Peyer's patch (tissue), 4 donors: ENCODE data around the gene CYP2E1. TPM values are rescaled to one million over a fixed set of nuclear protein-coding genes. Genes with fewer than 3 reads are reported as not detected.
"Not testable (repeated sequence)": the region's sequence is repeated elsewhere in the genome, so short reads cannot be mapped to it uniquely, and the experiment has no call there.

Experiments
- DNase-seq, 3 donors: peaks; one replicate each; pipeline ENCODE4 v3.0.0-alpha.2; 2017 to 2019
- H3K27ac ChIP-seq, 4 donors: fragments of 200-600 bp; sonication (generic); one replicate each; pipeline ENCODE4 v1.5.1; 2016 to 2019
- H3K27me3 ChIP-seq, 2 donors: fragments of 200-600 bp; sonication (generic); one replicate each; pipeline ENCODE4 v1.5.1; 2019
- H3K36me3 ChIP-seq, 3 donors: fragments of 200-600 bp; sonication (generic); one replicate each; pipeline ENCODE4 v1.5.1; 2016 to 2019
- H3K4me1 ChIP-seq, 4 donors: fragments of 200-600 bp; sonication (generic); one replicate each; pipeline ENCODE4 v1.5.1; 2016 to 2019
- H3K4me3 ChIP-seq, 4 donors: fragments of 200-600 bp; sonication (generic); 1 replicate in 3 of 4; 2 replicates in 1 of 4; pipeline ENCODE4 v1.5.1; 2016 to 2019; ENCODE audit warnings: mild to moderate bottlenecking in 1 of 4
- H3K9me3 ChIP-seq, 4 donors: fragments of 200-600 bp; sonication (generic); one replicate each; pipeline ENCODE4 v1.5.1; 2016 to 2019; ENCODE audit warnings: mild to moderate bottlenecking in 1 of 4
- CTCF ChIP-seq, 6 experiments: fragments of 450-650 bp in 4 of 6; fragments of 200-600 bp in 2 of 6; sonication (generic) in 1 of 6; IDR thresholded peaks; one replicate each; pipeline ENCODE4 v1.5.1; 2017 to 2019; ENCODE audit warnings: antibody characterized with exemption in 6 of 6, mild to moderate bottlenecking in 3 of 6, moderate library complexity in 1 of 6
- POLR2A ChIP-seq, 2 donors: fragments of 450-650 bp; IDR thresholded peaks; one replicate each; pipeline ENCODE4 v1.5.1; 2017; ENCODE audit warnings: antibody characterized with exemption in 2 of 2, mild to moderate bottlenecking in 2 of 2, moderate library complexity in 2 of 2
- total RNA-seq, 4 donors: library from RNA; depleted of rRNA; stranded (reverse); fragments of >200 nt; gene quantifications; one replicate each; pipeline ENCODE4 v1.1.0, GENCODE V29; 2016

Gene CYP2E1
- total RNA-seq, 4 donors from 2014 or later: 2.3 to 13.2 (median 5.6) TPM; not detected in 1

- H3K36me3 ChIP-seq: no peaks in the 10 kb centered on the region
- H3K27ac ChIP-seq: no peak overlapping the region
- no peaks in the 10 kb centered on the region for H3K27me3 ChIP-seq
- no peaks in the 10 kb centered on the region for H3K9me3 ChIP-seq
- no peak overlapping the region for H3K4me3 ChIP-seq
- TF ChIP-seq POLR2A (IDR thresholded peaks at IDR 0.05) (no peak), CTCF (IDR thresholded peaks at IDR 0.05) (no peak)
- no peak for DNase-seq
- no peaks in the 10 kb centered on the region for H3K4me1 ChIP-seq
Observed at GRCh38 chr10:133511408-133511807, 15.8 kb upstream of the CYP2E1 start.

- TF ChIP-seq CTCF (IDR thresholded peaks at IDR 0.05) (no peak), POLR2A (IDR thresholded peaks at IDR 0.05) (no peak)
- Histone ChIP-seq H3K36me3 (no peaks in the 10 kb centered on the region), H3K9me3 (no peaks in the 10 kb centered on the region), H3K27ac (no peak overlapping the region), H3K4me3 (no peak overlapping the region), H3K4me1 (no peaks in the 10 kb centered on the region), H3K27me3 (no peaks in the 10 kb centered on the region)
- DNase-seq: no peak
Observed at GRCh38 chr10:133511907-133512528, 15.1 kb upstream of the CYP2E1 start.

GRCh38 chr10:133515471-133515870 is 11.7 kb upstream of the CYP2E1 start:
- no peak overlapping the region for H3K4me3 ChIP-seq
- no peaks in the 10 kb centered on the region for H3K9me3 ChIP-seq
- DNase-seq: no peak
- no peak for TF ChIP-seq CTCF (IDR thresholded peaks at IDR 0.05)
- TF ChIP-seq POLR2A (IDR thresholded peaks at IDR 0.05): no peak
- no peaks in the 10 kb centered on the region for H3K36me3 ChIP-seq
- no peak overlapping the region for H3K27ac ChIP-seq
- H3K4me1 ChIP-seq: peaks cover 0 to 9% (median 0%) of the 10 kb centered on the region in 4 donors
- H3K27me3 ChIP-seq: no peaks in the 10 kb centered on the region

DNA sequence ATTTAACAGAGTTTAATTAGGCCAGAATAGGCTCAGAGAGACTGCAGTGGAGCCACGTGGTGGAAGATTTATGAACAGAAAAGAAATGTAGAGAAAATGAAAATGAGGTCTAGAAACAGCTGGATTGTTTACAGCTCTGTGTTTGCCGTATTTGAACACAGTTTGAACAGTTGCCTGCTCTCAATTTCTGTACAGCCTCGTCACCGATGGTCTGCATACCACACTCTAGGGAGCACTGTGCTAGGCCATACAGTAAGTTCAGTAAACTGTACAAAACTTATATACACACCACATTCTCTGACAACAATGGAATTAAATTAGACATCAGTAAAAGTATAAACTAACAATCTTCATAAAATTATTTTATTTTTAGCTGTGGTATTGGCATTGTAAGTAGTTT is 11.1 kb upstream of the CYP2E1 start:
- Histone ChIP-seq H3K9me3 (no peaks in the 10 kb centered on the region), H3K4me1 (peaks cover 0 to 10% (median 0%) of the 10 kb centered on the region in 4 donors), H3K27ac (no peak overlapping the region), H3K4me3 (no peak overlapping the region), H3K36me3 (no peaks in the 10 kb centered on the region), H3K27me3 (no peaks in the 10 kb centered on the region)
- no peak for DNase-seq
- TF ChIP-seq CTCF (IDR thresholded peaks at IDR 0.05): no peak
- TF ChIP-seq POLR2A (IDR thresholded peaks at IDR 0.05): no peak

- H3K9me3 ChIP-seq, H3K4me3 ChIP-seq, H3K36me3 ChIP-seq, H3K27ac ChIP-seq, DNase-seq, H3K27me3 ChIP-seq: not testable (repeated sequence)
- H3K4me1 ChIP-seq: peaks cover 0 to 10% (median 0%) of the 10 kb centered on the region in 4 donors
Observed at GRCh38 chr10:133518517-133518916, 8.6 kb upstream of the CYP2E1 start.

GRCh38 chr10:133520193-133520738 is 6.9 kb upstream of the CYP2E1 start:
- Histone ChIP-seq H3K9me3 (peaks cover 0 to 7% (median 0%) of the 10 kb centered on the region in 4 donors), H3K4me1 (peaks cover 0 to 10% (median 0%) of the 10 kb centered on the region in 4 donors), H3K27ac (peak overlapping the region in 1 of 4 donors; percentile 53), H3K27me3 (no peaks in the 10 kb centered on the region), H3K4me3 (peak overlapping the region; percentile 24 to 57 (median 44)), H3K36me3 (no peaks in the 10 kb centered on the region)
- peak; percentile 81 to 94 (median 90) for DNase-seq
- TF ChIP-seq POLR2A (IDR thresholded peaks at IDR 0.05): peak in 1 of 2 donors; percentile 17
- peak; percentile 54 to 96 (median 84) for TF ChIP-seq CTCF (IDR thresholded peaks at IDR 0.05)
